Measurements from ENCODE around the gene RRP12. TPM values are rescaled to one million over a fixed set of nuclear protein-coding genes. Genes with fewer than 3 reads are reported as not detected.
A peak's percentile ranks its signal among the peaks of the same experiment; 100 is the strongest.

The RRP12 gene
- total RNA-seq, 1 donor from 2014 or later: 23.7 TPM

- DNase-seq (no peak), ATAC-seq (peak; percentile 63)
- intact Hi-C loops (cut with DNase I): no loop called here
- Histone ChIP-seq H3K9me3 (no peaks in the 10 kb centered on the region), H3K27me3 (no peaks in the 10 kb centered on the region), H3K36me3 (peaks cover 49% of the 10 kb centered on the region), H3K4me1 (no peaks in the 10 kb centered on the region), H3K27ac (no peak overlapping the region), H3K4me3 (no peak overlapping the region)
- TF ChIP-seq CTCF (IDR thresholded peaks at IDR 0.05): no peak
Measured at GRCh38 chr10:97390091-97390490, 11.0 kb downstream of the RRP12 start.

- Histone ChIP-seq H3K27ac (no peak overlapping the region), H3K9me3 (no peaks in the 10 kb centered on the region), H3K4me3 (no peak overlapping the region), H3K4me1 (no peaks in the 10 kb centered on the region), H3K36me3 (peaks cover 31% of the 10 kb centered on the region), H3K27me3 (no peaks in the 10 kb centered on the region)
- no peak for TF ChIP-seq CTCF (IDR thresholded peaks at IDR 0.05)
- intact Hi-C loops (cut with DNase I): no loop called here
- DNase-seq (no peak), ATAC-seq (peak; percentile 42)
Measured at GRCh38 chr10:97388152-97388551, 13.0 kb downstream of the RRP12 start.

- ATAC-seq: no peak
- H3K36me3 ChIP-seq: peaks cover 31% of the 10 kb centered on the region
- intact Hi-C loops (cut with DNase I): no loop called here
Measured at GRCh38 chr10:97385565-97385964, 15.6 kb downstream of the RRP12 start.

GRCh38 chr10:97384641-97385040, 16.5 kb downstream of the RRP12 start:
- TF ChIP-seq CTCF (IDR thresholded peaks at IDR 0.05): no peak
- peaks cover 24% of the 10 kb centered on the region for H3K36me3 ChIP-seq
- ATAC-seq: no peak
- H3K4me1 ChIP-seq: no peaks in the 10 kb centered on the region
- H3K9me3 ChIP-seq: no peaks in the 10 kb centered on the region
- no peak for DNase-seq
- intact Hi-C loops (cut with DNase I): no loop called here
- no peaks in the 10 kb centered on the region for H3K27me3 ChIP-seq
- no peak overlapping the region for H3K27ac ChIP-seq
- H3K4me3 ChIP-seq: no peak overlapping the region

More at GRCh38 chr10:97385565-97385964, 15.6 kb downstream of the RRP12 start:
- Histone ChIP-seq H3K27me3 (no peaks in the 10 kb centered on the region), H3K27ac (no peak overlapping the region), H3K4me3 (no peak overlapping the region), H3K4me1 (no peaks in the 10 kb centered on the region), H3K9me3 (no peaks in the 10 kb centered on the region)
- DNase-seq: no peak
- no peak for TF ChIP-seq CTCF (IDR thresholded peaks at IDR 0.05)

GRCh38 chr10:97384156-97384555, 17.0 kb downstream of the RRP12 start:
- DNase-seq (no peak), ATAC-seq (no peak)
- H3K27ac ChIP-seq: no peak overlapping the region
- H3K4me1 ChIP-seq: no peaks in the 10 kb centered on the region
- intact Hi-C loops (cut with DNase I): no loop called here
- H3K36me3 ChIP-seq: peaks cover 26% of the 10 kb centered on the region
- no peak for TF ChIP-seq CTCF (IDR thresholded peaks at IDR 0.05)
- no peaks in the 10 kb centered on the region for H3K27me3 ChIP-seq
- H3K4me3 ChIP-seq: no peak overlapping the region
- H3K9me3 ChIP-seq: no peaks in the 10 kb centered on the region

GRCh38 chr10:97383159-97383558, 18.0 kb downstream of the RRP12 start:
- Histone ChIP-seq H3K36me3 (peaks cover 31% of the 10 kb centered on the region), H3K27ac (no peak overlapping the region), H3K4me3 (no peak overlapping the region), H3K4me1 (no peaks in the 10 kb centered on the region), H3K27me3 (no peaks in the 10 kb centered on the region), H3K9me3 (no peaks in the 10 kb centered on the region)
- no peak for TF ChIP-seq CTCF (IDR thresholded peaks at IDR 0.05)
- intact Hi-C loops (cut with DNase I): no loop called here
- ATAC-seq: no peak
- no peak for DNase-seq

Measured in upper lobe of right lung (tissue), 1 donor.